ENCODE data around the gene ZBTB22.
"Not testable (repeated sequence)": the region's sequence is repeated elsewhere in the genome, so short reads cannot be mapped to it uniquely, and the experiment has no call there.

Gene ZBTB22

DNA sequence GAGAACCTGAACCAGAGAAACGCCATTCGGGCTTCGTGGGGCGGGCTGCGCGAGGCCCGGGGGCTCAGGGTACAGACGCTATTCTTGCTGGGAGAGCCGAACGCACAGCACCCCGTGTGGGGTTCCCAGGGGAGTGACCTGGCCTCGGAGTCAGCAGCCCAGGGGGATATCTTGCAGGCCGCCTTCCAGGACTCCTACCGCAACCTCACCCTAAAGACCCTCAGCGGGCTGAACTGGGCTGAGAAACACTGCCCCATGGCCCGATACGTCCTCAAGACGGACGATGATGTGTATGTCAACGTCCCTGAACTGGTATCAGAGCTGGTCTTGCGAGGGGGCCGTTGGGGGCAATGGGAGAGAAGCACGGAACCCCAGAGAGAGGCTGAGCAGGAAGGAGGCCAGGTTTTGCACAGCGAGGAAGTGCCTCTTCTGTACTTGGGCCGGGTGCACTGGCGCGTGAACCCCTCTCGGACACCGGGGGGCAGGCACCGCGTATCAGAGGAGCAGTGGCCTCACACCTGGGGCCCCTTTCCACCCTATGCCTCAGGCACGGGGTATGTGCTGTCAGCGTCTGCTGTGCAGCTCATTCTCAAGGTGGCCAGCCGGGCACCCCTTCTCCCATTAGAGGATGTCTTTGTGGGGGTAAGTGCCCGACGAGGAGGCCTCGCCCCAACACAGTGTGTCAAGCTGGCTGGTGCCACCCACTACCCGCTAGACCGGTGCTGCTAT is 39.7 kb downstream of the ZBTB22 start:
- DNase-seq = no peak

DNA sequence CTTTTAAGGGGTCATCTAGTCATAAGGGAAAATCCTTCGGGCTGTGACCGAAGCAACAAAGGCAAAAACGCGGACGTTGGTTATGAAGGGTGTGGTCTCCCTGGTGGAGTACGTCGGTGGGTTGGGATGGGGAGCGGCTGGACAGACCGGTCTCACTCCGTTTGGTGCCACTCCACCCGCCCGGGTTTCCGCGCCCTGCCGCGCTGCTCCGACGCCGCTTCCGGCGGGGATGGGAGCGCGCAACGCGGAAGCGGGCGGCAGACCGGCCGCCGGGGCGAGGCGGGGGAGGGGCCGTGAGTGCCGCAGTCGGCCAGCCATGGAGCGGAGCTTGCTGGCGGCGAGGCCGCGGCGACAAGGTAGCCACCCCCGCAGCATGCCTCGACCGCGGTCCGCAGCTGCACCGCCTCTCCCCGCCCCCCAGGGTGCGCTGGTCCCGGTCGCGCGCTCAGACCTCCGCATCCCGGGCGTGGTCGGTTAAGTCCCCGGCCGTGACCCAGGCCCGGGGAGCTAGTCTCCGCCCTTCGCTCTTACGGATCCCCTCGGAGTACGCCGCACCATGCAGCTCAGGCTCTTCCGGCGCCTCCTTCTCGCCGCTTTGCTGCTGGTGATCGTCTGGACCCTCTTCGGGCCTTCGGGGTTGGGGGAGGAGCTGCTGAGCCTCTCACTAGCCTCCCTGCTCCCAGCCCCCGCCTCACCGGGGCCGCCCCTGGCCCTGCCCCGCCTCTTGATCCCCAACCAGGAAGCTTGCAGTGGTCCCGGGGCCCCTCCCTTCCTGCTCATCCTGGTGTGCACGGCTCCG is 40.5 kb downstream of the ZBTB22 start, which contains the start of gene B3GALT4:
Gene B3GALT4, plus strand, starts transcription at position 260 of the 799 bp plus-strand sequence. Its CDS starts 297 bp downstream, at position 557.
- peak; percentile 97 for DNase-seq

DNA sequence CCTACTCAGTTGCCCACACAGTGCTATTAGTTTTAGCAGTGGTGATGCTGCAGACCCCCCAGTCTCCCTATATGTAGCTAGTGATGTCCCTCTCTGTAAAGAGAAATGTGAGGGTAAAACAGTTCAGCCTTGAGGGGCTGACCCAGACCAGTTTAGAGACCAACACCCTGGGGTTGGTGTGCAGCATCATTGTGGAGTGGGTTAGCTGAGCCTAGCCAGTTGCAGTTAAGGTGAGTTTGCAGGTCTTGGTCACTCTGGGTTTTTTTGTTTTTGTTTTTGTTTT is 41.0 kb downstream of the ZBTB22 start:
- no peak for DNase-seq

DNA sequence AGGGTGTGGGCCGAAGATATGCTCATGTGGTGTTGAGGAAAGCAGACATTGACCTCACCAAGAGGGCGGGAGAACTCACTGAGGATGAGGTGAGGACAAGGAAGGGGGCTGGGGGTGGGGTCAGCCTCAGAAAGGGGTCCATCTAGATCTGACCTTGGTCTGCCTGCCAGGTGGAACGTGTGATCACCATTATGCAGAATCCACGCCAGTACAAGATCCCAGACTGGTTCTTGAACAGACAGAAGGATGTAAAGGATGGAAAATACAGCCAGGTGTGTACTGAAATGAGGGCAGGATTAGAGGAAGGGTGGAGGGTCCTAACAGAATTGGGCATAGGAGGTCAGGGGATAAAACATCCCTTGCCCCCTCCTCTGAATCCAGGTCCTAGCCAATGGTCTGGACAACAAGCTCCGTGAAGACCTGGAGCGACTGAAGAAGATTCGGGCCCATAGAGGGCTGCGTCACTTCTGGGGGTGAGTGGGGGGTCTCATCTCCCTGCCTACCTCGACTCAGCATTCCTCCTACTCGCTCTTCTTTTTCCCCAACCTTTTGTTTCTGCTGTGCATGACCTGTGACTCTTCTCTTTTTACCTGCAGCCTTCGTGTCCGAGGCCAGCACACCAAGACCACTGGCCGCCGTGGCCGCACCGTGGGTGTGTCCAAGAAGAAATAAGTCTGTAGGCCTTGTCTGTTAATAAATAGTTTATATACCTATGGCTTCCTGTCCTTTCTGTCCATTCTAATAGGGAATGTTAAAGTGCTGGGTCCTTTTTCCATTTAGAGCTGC is 41.6 kb downstream of the ZBTB22 start:
- DNase-seq = not testable (repeated sequence)

DNA sequence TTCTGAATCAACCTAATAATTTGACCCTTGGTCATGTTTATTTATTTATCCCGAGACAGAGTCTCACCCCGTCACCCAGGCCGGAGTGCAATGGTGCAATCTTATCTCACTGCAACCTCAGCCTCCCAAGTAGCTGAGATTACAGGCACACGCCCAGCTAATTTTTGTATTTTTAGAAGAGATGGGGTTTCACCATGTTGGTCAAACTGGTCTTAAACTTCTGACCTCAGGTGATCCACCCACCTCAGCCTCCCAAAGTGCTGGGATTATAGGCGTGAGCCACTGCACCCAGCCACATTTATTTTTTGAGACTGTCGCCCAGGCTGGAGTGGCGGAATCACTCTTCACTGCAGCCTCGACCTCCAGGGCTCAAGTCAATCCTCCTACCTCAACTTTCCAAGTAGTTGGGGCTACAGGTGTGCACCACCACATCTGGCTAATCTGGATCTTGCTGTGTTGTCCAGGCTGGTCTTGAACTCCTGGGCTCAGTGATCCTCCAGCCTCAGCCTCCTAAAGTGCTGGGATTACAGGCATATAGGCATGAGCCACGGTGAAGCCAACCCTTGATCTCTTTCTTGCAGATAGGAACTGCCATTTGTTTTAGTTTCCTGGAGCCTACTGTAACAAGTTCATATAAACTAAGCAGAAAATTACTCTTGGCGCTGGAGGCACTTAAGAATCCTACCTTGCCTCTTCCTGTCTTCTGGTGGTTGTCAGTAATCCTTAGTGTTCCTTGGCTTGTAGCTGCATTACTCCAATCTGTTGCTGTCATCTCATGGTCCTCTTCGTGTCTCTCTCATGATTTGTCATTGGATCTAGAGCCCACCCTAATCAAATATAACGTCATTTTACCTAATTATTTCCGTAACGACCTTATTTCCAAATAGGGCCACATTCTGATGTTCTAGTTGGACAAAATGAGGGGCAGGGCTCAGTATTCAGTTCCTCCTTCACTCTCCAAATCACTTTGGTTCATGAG is 43.3 kb downstream of the ZBTB22 start:
- no peak for DNase-seq

DNA sequence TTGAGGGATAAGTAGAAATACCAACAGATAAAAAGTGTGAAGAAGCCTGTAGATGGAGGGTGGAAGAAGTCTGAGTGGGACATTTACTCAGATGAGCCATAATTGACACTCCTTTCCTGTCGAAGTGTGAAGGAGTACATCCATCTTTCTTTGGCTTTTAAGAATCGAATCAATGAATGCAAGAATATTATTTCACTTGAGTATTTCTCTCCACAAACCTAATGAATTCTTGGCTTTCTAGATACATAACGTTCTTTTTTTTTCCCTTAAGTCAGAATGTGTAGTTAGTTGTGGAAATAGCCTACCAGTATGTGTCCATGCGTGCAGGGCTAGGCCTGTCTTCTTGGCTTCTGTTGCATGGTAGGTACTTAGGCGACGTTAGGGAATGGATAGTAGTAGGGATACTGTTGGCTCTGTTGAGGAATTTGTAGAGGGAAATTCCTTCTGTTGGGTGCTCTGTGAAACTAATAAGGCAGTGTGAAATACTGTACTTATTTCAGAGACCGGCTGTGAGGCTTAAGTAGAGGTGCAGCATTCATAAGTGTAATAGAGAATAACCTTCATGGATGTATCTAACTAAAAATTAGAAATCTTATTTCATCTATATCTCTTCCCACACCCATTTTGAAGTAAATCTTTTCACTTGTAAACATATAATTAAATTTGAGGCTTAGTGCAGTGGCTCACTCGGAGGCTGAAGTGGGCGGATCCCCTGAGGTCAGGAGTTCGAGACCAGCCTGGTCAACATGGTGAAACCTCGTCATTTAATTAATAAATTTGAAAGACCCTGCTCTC is 44.2 kb downstream of the ZBTB22 start:
- no peak for DNase-seq

DNA sequence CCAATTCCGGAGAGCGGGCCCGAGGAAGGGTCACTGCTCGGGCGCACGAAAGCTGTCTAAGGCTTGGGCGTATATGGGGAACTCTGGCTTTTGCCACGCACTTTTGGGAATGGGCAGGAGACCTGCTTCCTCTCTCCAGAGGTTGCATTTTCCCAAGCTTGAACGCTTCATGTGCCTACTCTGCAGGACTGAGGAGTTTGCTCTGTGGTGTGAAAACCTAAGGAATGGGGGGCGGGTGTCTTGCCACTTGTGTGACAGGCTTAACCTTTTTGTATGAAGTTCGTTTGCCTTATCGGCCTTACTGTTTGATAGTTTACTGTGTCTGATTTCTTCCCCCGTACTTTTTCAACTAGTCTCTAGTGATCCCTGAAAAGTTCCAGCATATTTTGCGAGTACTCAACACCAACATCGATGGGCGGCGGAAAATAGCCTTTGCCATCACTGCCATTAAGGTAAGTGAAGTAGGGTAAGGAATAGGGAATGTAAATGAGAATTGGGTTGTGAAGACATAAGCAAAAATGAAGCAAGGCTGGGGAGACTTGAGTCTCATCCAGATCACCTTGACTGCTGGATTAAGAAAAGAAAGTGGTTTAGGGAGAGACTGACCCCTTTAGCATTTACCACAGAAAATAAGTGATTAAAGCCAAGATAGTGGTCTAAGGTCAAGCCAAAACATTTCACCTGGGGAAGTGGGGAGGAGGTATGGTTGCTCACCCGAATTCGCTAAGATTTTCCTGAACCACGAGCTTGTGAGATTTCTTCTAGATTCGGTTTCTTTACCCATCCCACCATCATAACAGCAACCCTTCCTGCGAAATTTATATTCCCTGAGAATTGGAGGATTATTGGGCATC is 45.0 kb downstream of the ZBTB22 start:
- no peak for DNase-seq

DNA sequence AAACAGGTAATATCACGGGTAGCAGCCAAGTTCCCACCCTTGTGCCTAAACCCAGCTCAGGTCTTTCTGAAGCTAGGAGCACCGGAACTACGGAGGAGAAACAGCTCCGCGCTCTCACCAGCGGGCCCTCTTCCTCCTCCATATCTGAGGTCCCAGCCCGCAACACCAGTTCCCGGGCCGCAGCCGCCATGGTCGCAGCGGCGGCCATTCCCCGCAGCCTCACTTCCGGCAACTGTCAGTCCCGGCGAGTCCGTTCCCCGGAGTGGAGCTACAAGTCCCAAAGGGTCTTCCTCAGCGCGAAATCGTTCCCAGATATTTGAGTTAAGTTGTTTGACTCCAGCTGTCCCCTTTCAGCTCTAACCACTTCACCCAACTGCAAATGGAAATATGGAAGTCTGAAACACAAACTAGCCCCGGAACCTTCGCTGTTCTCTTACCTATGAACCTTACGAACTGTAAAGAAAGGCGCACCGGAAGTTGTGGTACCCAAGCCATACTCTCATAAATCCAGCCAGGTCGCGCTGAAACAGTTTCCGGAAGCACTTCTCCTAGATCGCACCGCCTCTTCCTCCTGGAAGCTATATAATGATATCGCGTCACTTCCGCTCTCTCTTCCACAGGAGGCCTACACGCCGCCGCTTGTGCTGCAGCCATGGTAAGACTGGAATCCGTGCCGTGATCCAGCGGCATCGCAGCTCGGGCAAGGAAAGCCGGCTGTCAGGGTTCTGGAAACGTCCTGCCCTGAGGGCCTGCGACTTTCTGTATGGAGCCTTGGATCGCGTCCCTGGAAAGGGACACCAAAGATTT is 45.9 kb downstream of the ZBTB22 start, which contains the start of the genes RPS18 and VPS52:
Gene RPS18, plus strand, starts transcription at position 608 of the 807 bp plus-strand sequence. Its CDS starts 45 bp downstream, at position 653.
Gene VPS52, minus strand, starts transcription at position 409 of the 807 bp plus-strand sequence. Its CDS starts 201 bp downstream, at position 208.
- peak; percentile 97 for DNase-seq

DNA sequence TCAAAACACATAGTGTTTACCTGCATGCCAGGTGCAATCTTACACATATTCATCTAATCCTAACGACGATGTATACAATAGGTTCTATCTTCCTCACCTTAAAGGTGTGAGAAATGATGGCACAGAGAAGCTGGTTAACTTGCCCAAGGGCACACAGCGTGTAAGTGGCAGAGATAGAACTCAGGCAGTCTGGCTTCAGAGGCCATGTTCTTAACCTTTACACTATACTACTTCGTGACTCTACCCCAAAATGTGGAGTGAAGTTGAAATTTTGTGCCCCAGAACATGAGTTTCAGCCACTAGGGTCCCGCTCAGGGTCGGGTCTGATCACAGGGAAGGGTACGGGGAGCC is 46.5 kb downstream of the ZBTB22 start:
- DNase-seq = no peak
